ENCODE results near the gene SYPL2.
A peak's percentile ranks its signal among the peaks of the same experiment; 100 is the strongest.

The SYPL2 gene

GRCh38 chr1:109485001-109485400 lies 18.7 kb downstream of the SYPL2 start:
- no peaks in the 10 kb centered on the region; the same call in 1 of the 2 replicates for H3K27me3 ChIP-seq (ENCODE audit: insufficient read depth, low read length)
- H3K9me2 ChIP-seq (ENCODE audit: low read depth, low read length) = no peaks in the 10 kb centered on the region
- peak overlapping the region; percentile 97 for H3K4me2 ChIP-seq (ENCODE audit: low read length)
- TF ChIP-seq EZH2 (IDR thresholded peaks at IDR 0.05; ENCODE audit: borderline replicate concordance, low read length) (no peak), CTCF (IDR thresholded peaks at IDR 0.05; ENCODE audit: low read length) (no peak)
- H3K9me3 ChIP-seq (ENCODE audit: low read length) = no peaks in the 10 kb centered on the region
- H3F3A ChIP-seq (ENCODE audit: insufficient read depth, low read length) = peaks cover 5% of the 10 kb centered on the region; the same call in 1 of the 2 replicates
- H4K20me1 ChIP-seq (ENCODE audit: insufficient read depth, low read length) = no peaks in the 10 kb centered on the region
- peak overlapping the region; percentile 86 for H3K4me3 ChIP-seq (ENCODE audit: low read depth, low read length, poor library complexity, severe bottlenecking)
- peaks cover 23% of the 10 kb centered on the region for H3K4me1 ChIP-seq (ENCODE audit: insufficient read depth, low read length, severe bottlenecking)
- H2AFZ ChIP-seq (ENCODE audit: low read length) = no peak overlapping the region
- no peaks in the 10 kb centered on the region for H3K36me3 ChIP-seq (ENCODE audit: insufficient read depth, low read length)
- peak overlapping the region; percentile 84 for H3K9ac ChIP-seq (ENCODE audit: low read length)
- H3K79me2 ChIP-seq (ENCODE audit: insufficient read depth, low read length) = no peaks in the 10 kb centered on the region
- H3K27ac ChIP-seq (ENCODE audit: low read depth, low read length, poor library complexity, severe bottlenecking) = peak overlapping the region; percentile 9

GRCh38 chr1:109487261-109487660 lies 20.9 kb downstream of the SYPL2 start:
- no peak overlapping the region for H3K9ac ChIP-seq (ENCODE audit: low read length)
- TF ChIP-seq CTCF (IDR thresholded peaks at IDR 0.05; ENCODE audit: low read length) (no peak), EZH2 (IDR thresholded peaks at IDR 0.05; ENCODE audit: borderline replicate concordance, low read length) (no peak)

GRCh38 chr1:109488201-109488600 lies 21.9 kb downstream of the SYPL2 start:
- Histone ChIP-seq H3K36me3 (ENCODE audit: insufficient read depth, low read length) (no peaks in the 10 kb centered on the region), H3K9me2 (ENCODE audit: low read depth, low read length) (no peaks in the 10 kb centered on the region), H3F3A (ENCODE audit: insufficient read depth, low read length) (peaks cover 5% of the 10 kb centered on the region; the same call in 1 of the 2 replicates), H3K4me1 (ENCODE audit: insufficient read depth, low read length, severe bottlenecking) (peaks cover 20% of the 10 kb centered on the region), H4K20me1 (ENCODE audit: insufficient read depth, low read length) (no peaks in the 10 kb centered on the region), H3K4me2 (ENCODE audit: low read length) (no peak overlapping the region), H3K27me3 (ENCODE audit: insufficient read depth, low read length) (no peaks in the 10 kb centered on the region), H2AFZ (ENCODE audit: low read length) (no peak overlapping the region), H3K4me3 (ENCODE audit: low read depth, low read length, poor library complexity, severe bottlenecking) (no peak overlapping the region), H3K79me2 (ENCODE audit: insufficient read depth, low read length) (no peaks in the 10 kb centered on the region), H3K9ac (ENCODE audit: low read length) (no peak overlapping the region), H3K27ac (ENCODE audit: low read depth, low read length, poor library complexity, severe bottlenecking) (no peak overlapping the region), H3K9me3 (ENCODE audit: low read length) (no peaks in the 10 kb centered on the region)
- TF ChIP-seq EZH2 (IDR thresholded peaks at IDR 0.05; ENCODE audit: borderline replicate concordance, low read length) = no peak
- TF ChIP-seq CTCF (IDR thresholded peaks at IDR 0.05; ENCODE audit: low read length) = peak; percentile 32; the same call in 1 of the 2 replicates

More at GRCh38 chr1:109487261-109487660, 20.9 kb downstream of the SYPL2 start:
- H4K20me1 ChIP-seq (ENCODE audit: insufficient read depth, low read length) = no peaks in the 10 kb centered on the region
- H3F3A ChIP-seq (ENCODE audit: insufficient read depth, low read length) = peaks cover 5% of the 10 kb centered on the region; the same call in 1 of the 2 replicates
- no peaks in the 10 kb centered on the region for H3K9me3 ChIP-seq (ENCODE audit: low read length)
- H3K9me2 ChIP-seq (ENCODE audit: low read depth, low read length) = no peaks in the 10 kb centered on the region
- H3K4me1 ChIP-seq (ENCODE audit: insufficient read depth, low read length, severe bottlenecking) = peaks cover 23% of the 10 kb centered on the region
- no peak overlapping the region for H2AFZ ChIP-seq (ENCODE audit: low read length)
- no peak overlapping the region for H3K27ac ChIP-seq (ENCODE audit: low read depth, low read length, poor library complexity, severe bottlenecking)
- no peaks in the 10 kb centered on the region for H3K36me3 ChIP-seq (ENCODE audit: insufficient read depth, low read length)
- no peaks in the 10 kb centered on the region for H3K79me2 ChIP-seq (ENCODE audit: insufficient read depth, low read length)
- no peaks in the 10 kb centered on the region; the same call in 1 of the 2 replicates for H3K27me3 ChIP-seq (ENCODE audit: insufficient read depth, low read length)
- no peak overlapping the region for H3K4me3 ChIP-seq (ENCODE audit: low read depth, low read length, poor library complexity, severe bottlenecking)
- no peak overlapping the region for H3K4me2 ChIP-seq (ENCODE audit: low read length)
